HG03280 (cell line): ENCODE results near the gene CCDC91.
A peak's percentile ranks its signal among the peaks of the same experiment; 100 is the strongest.
"Not testable (repeated sequence)": the region's sequence is repeated elsewhere in the genome, so short reads cannot be mapped to it uniquely, and the experiment has no call there.

Source experiments
- ATAC-seq: cut with Tn5 transposase; IDR thresholded peaks from one replicate; pipeline ENCODE4 v1.9.1; 2021; ENCODE audit warnings: mild to moderate bottlenecking, moderate library complexity; ENCODE audit not compliant: unreplicated experiment

The CCDC91 gene

GRCh38 chr12:28350502-28350901 lies 160.2 kb downstream of the CCDC91 start:
- no peak for ATAC-seq

GRCh38 chr12:28351414-28351813 lies 161.2 kb downstream of the CCDC91 start:
- no peak for ATAC-seq

- no peak for ATAC-seq
These were observed 164.9 kb downstream of the CCDC91 start for GRCh38 chr12:28355161-28355560.

GRCh38 chr12:28360253-28360652 lies 170.0 kb downstream of the CCDC91 start:
- ATAC-seq: no peak

GRCh38 chr12:28367326-28367725 lies 177.1 kb downstream of the CCDC91 start:
- no peak for ATAC-seq

GRCh38 chr12:28367993-28368392 lies 177.7 kb downstream of the CCDC91 start:
- ATAC-seq: no peak

GRCh38 chr12:28369483-28369882 lies 179.2 kb downstream of the CCDC91 start:
- no peak for ATAC-seq

GRCh38 chr12:28374556-28374955 lies 184.3 kb downstream of the CCDC91 start:
- ATAC-seq: no peak

- no peak for ATAC-seq
These were observed 188.5 kb downstream of the CCDC91 start for GRCh38 chr12:28378736-28379135.

- not testable (repeated sequence) for ATAC-seq
These were observed 189.5 kb downstream of the CCDC91 start for GRCh38 chr12:28379779-28380178.

GRCh38 chr12:28383368-28383767 lies 193.1 kb downstream of the CCDC91 start:
- no peak for ATAC-seq

- ATAC-seq: no peak
These were observed 198.6 kb downstream of the CCDC91 start for GRCh38 chr12:28388879-28389278.

- ATAC-seq: no peak
These were observed 199.9 kb downstream of the CCDC91 start for GRCh38 chr12:28390206-28390605.

GRCh38 chr12:28390761-28391385 lies 200.6 kb downstream of the CCDC91 start:
- no peak for ATAC-seq

- no peak for ATAC-seq
These were observed 219.6 kb downstream of the CCDC91 start for GRCh38 chr12:28409892-28410291.

GRCh38 chr12:28413460-28414109 lies 223.3 kb downstream of the CCDC91 start:
- peak; percentile 87 for ATAC-seq

- ATAC-seq: no peak
These were observed 225.5 kb downstream of the CCDC91 start for GRCh38 chr12:28415755-28416154.

GRCh38 chr12:28421374-28421773 lies 231.1 kb downstream of the CCDC91 start:
- no peak for ATAC-seq

GRCh38 chr12:28424965-28425364 lies 234.7 kb downstream of the CCDC91 start:
- ATAC-seq: no peak

- no peak for ATAC-seq
These were observed 235.3 kb downstream of the CCDC91 start for GRCh38 chr12:28425526-28425925.

- no peak for ATAC-seq
These were observed 236.8 kb downstream of the CCDC91 start for GRCh38 chr12:28427046-28427445.

GRCh38 chr12:28440081-28440608 lies 249.9 kb downstream of the CCDC91 start:
- no peak for ATAC-seq
